Right forelimb (tissue), 1 donor: ENCODE results near the gene AKAP13.
"Not testable (repeated sequence)": the region's sequence is repeated elsewhere in the genome, so short reads cannot be mapped to it uniquely, and the experiment has no call there.

ENCODE experiments used
- DNase-seq: peaks from one replicate; pipeline ENCODE4 v3.0.0-alpha.2; 2018

The AKAP13 gene

GRCh38 chr15:85484923-85485322 lies 104.5 kb downstream of the AKAP13 start:
- not testable (repeated sequence) for DNase-seq

GRCh38 chr15:85485956-85486567 lies 105.7 kb downstream of the AKAP13 start:
- no peak for DNase-seq

- not testable (repeated sequence) for DNase-seq
Measured at GRCh38 chr15:85487796-85488195, 107.4 kb downstream of the AKAP13 start.

GRCh38 chr15:85488997-85489396 lies 108.6 kb downstream of the AKAP13 start:
- DNase-seq: no peak

- no peak for DNase-seq
Measured at GRCh38 chr15:85489773-85490493, 109.5 kb downstream of the AKAP13 start.

- no peak for DNase-seq
Measured at GRCh38 chr15:85490856-85491255, 110.5 kb downstream of the AKAP13 start.

- no peak for DNase-seq
Measured at GRCh38 chr15:85491691-85492090, 111.3 kb downstream of the AKAP13 start.

- no peak for DNase-seq
Measured at GRCh38 chr15:85492406-85492805, 112.0 kb downstream of the AKAP13 start.

GRCh38 chr15:85493260-85493659 lies 112.9 kb downstream of the AKAP13 start:
- DNase-seq: no peak

DNA sequence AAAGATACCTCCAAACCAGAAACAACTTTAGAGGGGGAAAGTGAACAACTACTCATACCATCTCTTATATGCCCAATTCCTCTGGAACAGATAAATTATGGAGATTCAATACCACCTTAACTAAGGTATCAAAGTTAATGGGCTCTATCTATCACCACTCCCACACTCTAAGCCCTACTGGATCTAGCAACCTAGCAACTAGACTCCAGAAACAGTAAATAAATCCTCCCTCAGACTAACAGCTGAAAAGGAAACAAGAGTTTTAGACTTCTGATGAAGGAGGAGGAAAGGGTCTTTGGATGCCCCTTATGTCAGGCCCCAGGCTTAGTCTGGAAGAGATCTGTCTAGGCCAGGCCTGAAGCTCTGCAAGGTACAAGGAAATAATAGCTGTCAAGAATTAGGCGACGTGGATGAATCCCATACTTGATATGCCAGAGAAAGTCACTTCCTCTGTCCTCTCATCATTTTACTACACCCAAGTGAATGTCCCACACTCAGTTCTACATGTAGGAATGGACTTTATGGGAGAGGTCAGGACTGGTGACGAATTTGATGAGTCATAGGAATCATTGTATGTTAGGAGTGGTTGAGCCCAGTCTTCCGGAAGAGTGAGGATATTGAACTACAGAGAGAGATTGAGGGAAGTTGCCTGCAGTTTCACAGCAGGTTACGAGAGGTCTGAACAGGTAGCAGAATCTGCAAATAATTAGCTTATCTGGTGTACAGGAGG lies 113.8 kb downstream of the AKAP13 start:
- DNase-seq: no peak

GRCh38 chr15:85495096-85495495 lies 114.7 kb downstream of the AKAP13 start:
- DNase-seq: no peak

GRCh38 chr15:85495544-85495943 lies 115.1 kb downstream of the AKAP13 start:
- no peak for DNase-seq

DNA sequence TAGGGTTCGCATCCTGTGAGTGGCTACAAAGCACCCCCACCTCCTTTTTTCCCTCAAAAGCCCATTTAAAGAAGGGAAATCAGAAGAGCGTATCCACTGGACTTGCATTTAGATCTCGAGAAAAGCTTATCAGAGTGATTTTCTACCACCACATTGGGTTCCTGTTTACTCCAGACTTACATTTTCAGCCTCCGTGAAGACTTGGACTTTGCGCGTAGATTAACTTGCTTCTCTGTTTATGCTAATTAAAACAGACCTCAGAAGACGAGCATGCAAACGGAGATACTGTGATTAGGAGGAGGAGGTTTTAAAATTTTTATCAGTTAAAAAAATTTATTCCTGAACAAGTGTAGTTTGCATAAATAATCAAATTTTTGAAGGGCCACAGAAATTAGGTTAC lies 115.7 kb downstream of the AKAP13 start:
- DNase-seq: no peak

DNA sequence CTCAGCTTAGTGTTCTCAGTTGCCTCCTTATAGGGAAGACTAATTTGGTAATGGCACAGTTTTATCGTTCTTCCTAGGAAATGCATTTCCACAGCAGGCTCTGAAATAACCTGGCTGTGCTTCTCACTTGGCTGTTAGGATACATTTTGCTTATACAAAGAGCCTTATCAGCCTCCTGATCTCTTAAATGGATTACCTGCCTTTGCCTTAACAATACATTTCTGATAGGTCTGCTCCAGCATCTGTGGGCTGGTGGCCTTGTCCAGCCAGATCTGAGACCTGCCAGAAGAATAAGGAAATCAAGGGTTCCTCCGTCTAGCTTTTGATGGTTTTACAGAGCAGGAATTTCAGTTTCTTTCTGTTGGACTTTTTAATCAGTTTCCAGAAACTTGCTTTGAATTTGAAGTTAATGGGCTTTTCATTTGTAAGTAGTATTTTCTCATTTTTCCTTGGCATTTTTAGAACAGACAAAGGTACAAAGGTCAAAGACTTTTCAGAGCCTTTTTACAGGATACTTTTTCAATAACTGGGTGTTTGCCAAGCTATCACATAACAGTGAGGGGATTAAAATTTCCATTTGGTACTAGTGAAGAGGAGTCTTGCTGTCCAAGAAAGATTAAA lies 116.3 kb downstream of the AKAP13 start:
- DNase-seq: no peak

DNA sequence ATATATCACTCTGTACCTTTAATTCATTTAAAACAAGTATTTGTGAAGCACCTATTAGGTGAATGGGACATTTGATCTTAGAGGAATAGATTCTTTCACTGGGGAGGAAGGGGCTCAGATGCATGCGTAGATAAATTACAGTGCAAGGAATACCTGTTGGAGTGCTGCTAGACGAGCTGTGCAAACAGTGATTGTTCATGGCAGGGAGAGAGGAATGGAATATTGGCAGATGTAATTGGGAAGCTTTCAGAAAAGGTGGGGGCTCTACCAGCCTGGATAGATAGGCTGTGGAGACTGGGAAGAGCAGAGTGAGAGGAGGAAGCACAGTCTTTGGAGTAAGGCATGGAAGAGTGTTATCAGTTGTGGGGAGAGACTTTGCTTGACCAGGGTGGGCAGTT lies 116.8 kb downstream of the AKAP13 start:
- no peak for DNase-seq

DNA sequence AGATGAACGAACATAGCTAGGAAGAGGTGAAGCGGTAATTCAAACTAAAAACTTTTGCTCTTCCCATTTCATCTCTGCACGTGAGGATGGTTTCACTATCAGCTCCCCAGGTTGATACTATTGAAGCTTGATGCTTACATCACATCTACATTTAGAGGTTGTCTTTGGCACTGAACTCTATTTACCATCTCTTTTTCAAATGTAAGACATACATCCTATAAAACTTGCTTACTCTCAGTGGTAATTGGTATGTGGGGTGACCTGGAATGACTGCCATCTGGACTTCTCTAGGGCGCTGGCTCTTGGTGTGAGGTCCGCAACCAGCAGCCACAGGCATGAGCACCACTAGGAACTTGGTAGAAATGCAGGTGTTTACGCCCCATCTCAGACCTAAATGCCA lies 118.1 kb downstream of the AKAP13 start:
- DNase-seq: no peak

- no peak for DNase-seq
Measured at GRCh38 chr15:85499371-85499887, 119.0 kb downstream of the AKAP13 start.

- no peak for DNase-seq
Measured at GRCh38 chr15:85500060-85500708, 119.8 kb downstream of the AKAP13 start.

GRCh38 chr15:85500729-85501128 lies 120.3 kb downstream of the AKAP13 start:
- peak; percentile 58 for DNase-seq

DNA sequence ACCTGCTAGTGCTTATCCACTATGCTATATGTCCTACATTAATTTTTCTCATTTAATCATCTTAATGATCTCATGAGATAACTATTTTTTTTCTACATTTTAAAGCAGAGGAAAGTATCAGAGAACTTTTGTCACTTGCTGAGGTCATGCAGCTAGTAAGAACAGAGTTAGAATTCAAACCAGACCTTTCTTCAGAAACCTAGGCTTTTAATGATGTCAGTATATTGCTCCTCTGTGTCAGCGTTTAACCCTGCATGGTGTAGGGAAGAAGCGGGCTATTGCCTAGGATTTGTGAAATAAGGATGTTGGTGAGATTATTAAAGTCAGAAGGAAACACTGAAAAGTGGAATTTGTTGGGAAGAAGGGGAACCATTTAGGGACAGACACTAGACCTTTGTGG lies 121.2 kb downstream of the AKAP13 start:
- no peak for DNase-seq

- DNase-seq: no peak
Measured at GRCh38 chr15:85503151-85503799, 122.9 kb downstream of the AKAP13 start.
